ENCODE data around the gene UTY.
"Not testable (repeated sequence)": the region's sequence is repeated elsewhere in the genome, so short reads cannot be mapped to it uniquely, and the experiment has no call there.

UTY gene

DNA sequence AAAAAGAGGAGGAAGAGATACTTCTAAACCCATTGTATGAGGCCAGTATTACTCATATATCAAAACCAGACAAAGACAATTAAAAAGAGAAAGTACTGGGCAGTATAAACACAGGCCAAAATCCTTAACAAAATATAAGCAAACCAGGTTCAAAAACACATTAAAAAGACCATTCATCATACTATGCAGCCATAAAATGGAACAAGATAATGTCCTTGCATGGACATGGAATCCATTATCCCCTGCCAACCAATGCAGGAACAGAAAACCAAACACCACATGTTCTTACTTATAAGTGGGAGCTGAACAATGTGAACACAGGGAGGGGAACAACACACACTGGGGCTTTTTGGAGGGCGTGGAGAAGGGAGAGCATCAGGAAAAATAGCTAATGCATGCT lies 188.6 kb downstream of the UTY start:
- Histone ChIP-seq H3K36me3 (ENCODE audit: insufficient read depth, low read length) (no peaks in the 10 kb centered on the region), H3K9me3 (replicated peaks; ENCODE audit: low read length) (no peaks in the 10 kb centered on the region)

DNA sequence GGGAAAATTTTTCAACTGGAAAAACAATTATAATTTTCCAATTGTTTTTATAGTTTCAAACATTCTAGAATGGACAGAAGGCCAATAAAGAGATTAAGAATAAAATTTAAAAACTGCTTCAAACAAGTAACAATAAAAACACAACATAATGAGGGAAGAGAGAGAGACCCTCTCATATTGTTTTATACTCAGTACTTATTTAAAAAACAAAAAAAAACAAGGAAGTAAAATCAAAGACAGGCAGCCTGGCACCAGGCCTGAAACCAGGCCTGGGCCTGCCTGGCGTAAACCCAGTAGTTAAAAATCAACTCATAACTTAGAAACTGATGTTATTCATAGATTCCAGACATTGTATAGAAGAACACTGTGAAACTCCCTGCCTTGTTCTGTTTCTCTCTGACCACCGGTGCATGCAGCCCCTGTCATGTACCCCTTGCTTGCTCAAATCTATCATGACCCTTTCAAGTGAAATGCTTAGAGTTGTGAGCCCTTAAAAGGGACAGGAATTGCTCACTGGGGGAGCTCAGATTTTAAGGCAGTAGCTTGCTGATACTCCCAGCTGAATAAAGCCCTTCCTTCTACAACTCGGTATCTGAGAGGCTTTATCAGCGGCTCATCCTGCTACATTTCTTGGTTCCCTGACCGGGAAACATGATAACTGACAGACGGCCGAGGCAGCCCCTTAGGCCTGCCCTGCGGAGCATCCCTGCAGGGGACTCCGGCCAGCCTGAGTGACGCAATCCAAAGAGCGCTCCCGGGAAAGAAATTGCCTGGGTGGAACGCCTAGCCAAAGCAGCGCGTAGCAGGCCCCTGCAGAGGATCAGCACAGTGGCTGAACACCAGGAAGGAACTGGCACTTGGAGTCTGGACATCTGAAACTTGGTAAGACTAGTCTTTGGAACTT lies 197.4 kb downstream of the UTY start:
- not testable (repeated sequence) for H3K9me3 ChIP-seq (replicated peaks; ENCODE audit: low read length); H3K4me2 ChIP-seq (ENCODE audit: low read length); H3K27me3 ChIP-seq (ENCODE audit: control insufficient read depth, insufficient read depth, low read length); H3K36me3 ChIP-seq (ENCODE audit: insufficient read depth, low read length); H3K9ac ChIP-seq (ENCODE audit: low read depth, low read length); H3K4me3 ChIP-seq (ENCODE audit: low read length); H3K4me1 ChIP-seq (ENCODE audit: control insufficient read depth, insufficient read depth, low read length)

More for the DNA sequence above, 188.6 kb downstream of the UTY start:
- Histone ChIP-seq H3K4me2 (ENCODE audit: low read length) (no peak overlapping the region), H3K9ac (ENCODE audit: low read depth, low read length) (no peak overlapping the region), H3K27me3 (ENCODE audit: control insufficient read depth, insufficient read depth, low read length) (no peaks in the 10 kb centered on the region), H3K4me3 (ENCODE audit: low read length) (no peak overlapping the region), H3K4me1 (ENCODE audit: control insufficient read depth, insufficient read depth, low read length) (no peaks in the 10 kb centered on the region)

GRCh38 chrY:13279561-13279960 lies 200.3 kb downstream of the UTY start:
- Histone ChIP-seq H3K4me2 (ENCODE audit: low read length) (no peak overlapping the region), H3K9me3 (replicated peaks; ENCODE audit: low read length) (no peaks in the 10 kb centered on the region), H3K27me3 (ENCODE audit: control insufficient read depth, insufficient read depth, low read length) (no peaks in the 10 kb centered on the region), H3K4me1 (ENCODE audit: control insufficient read depth, insufficient read depth, low read length) (no peaks in the 10 kb centered on the region), H3K4me3 (ENCODE audit: low read length) (no peak overlapping the region), H3K9ac (ENCODE audit: low read depth, low read length) (no peak overlapping the region), H3K36me3 (ENCODE audit: insufficient read depth, low read length) (no peaks in the 10 kb centered on the region)

GRCh38 chrY:13271706-13272105 lies 208.1 kb downstream of the UTY start:
- Histone ChIP-seq H3K4me1 (ENCODE audit: control insufficient read depth, insufficient read depth, low read length) (no peaks in the 10 kb centered on the region), H3K4me2 (ENCODE audit: low read length) (no peak overlapping the region), H3K27me3 (ENCODE audit: control insufficient read depth, insufficient read depth, low read length) (no peaks in the 10 kb centered on the region)

DNA sequence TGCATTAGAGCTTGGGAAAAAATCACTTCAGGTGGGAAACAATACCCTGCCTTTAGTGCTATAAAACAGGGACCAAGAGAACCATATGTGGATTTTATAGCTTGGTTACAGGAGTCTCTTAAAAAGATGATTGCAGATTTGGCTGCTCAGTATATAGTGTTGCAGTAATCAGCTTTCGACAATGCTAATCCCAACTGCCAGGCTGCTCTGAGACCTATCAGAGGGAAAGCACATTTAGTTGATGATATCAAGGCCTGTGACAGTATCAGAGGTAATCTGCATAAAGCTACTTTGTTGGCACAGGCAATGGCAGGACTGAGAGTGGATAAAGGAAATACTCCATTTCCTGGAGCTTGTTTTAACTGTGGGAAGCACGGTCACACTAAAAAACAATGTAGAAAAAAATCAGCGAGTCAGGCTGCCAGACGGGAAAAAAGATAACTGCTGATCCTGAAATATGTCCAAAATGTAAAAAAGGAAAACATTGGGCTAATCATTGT lies 225.8 kb downstream of the UTY start:
- not testable (repeated sequence) for H3K9me3 ChIP-seq (replicated peaks; ENCODE audit: low read length); H3K27me3 ChIP-seq (ENCODE audit: control insufficient read depth, insufficient read depth, low read length); H3K4me3 ChIP-seq (ENCODE audit: low read length); H3K4me1 ChIP-seq (ENCODE audit: control insufficient read depth, insufficient read depth, low read length); H3K36me3 ChIP-seq (ENCODE audit: insufficient read depth, low read length); H3K9ac ChIP-seq (ENCODE audit: low read depth, low read length); H3K4me2 ChIP-seq (ENCODE audit: low read length)

More at GRCh38 chrY:13271706-13272105, 208.1 kb downstream of the UTY start:
- Histone ChIP-seq H3K36me3 (ENCODE audit: insufficient read depth, low read length) (no peaks in the 10 kb centered on the region), H3K4me3 (ENCODE audit: low read length) (no peak overlapping the region), H3K9me3 (replicated peaks; ENCODE audit: low read length) (no peaks in the 10 kb centered on the region), H3K9ac (ENCODE audit: low read depth, low read length) (no peak overlapping the region)

- Histone ChIP-seq H3K36me3 (ENCODE audit: insufficient read depth, low read length) (no peaks in the 10 kb centered on the region), H3K4me3 (ENCODE audit: low read length) (no peak overlapping the region), H3K4me1 (ENCODE audit: control insufficient read depth, insufficient read depth, low read length) (no peaks in the 10 kb centered on the region), H3K27me3 (ENCODE audit: control insufficient read depth, insufficient read depth, low read length) (no peaks in the 10 kb centered on the region), H3K9me3 (replicated peaks; ENCODE audit: low read length) (no peaks in the 10 kb centered on the region), H3K9ac (ENCODE audit: low read depth, low read length) (no peak overlapping the region), H3K4me2 (ENCODE audit: low read length) (no peak overlapping the region)
These were observed 229.4 kb downstream of the UTY start for GRCh38 chrY:13250421-13250820.

DNA sequence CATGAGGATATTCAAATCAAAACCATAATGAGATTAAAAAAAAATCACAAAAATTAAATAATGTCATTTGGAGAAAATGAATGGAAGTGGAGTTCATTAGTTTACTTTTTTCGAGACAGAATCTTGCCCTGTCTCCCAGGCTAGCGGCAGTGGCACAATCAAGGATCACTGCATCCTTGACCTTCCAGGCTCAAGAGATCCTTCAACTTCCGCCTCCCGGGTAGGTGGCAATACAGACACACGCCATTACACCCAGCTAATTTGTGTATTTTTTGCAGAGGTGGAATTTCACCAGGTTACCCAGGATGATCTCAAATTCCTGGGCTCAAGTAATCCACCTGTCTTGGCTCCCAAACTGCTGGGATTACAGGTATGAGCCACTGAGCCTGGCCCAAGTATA lies 236.1 kb downstream of the UTY start:
- H3K4me1 ChIP-seq (ENCODE audit: control insufficient read depth, insufficient read depth, low read length): no peaks in the 10 kb centered on the region
- no peaks in the 10 kb centered on the region for H3K9me3 ChIP-seq (replicated peaks; ENCODE audit: low read length)

DNA sequence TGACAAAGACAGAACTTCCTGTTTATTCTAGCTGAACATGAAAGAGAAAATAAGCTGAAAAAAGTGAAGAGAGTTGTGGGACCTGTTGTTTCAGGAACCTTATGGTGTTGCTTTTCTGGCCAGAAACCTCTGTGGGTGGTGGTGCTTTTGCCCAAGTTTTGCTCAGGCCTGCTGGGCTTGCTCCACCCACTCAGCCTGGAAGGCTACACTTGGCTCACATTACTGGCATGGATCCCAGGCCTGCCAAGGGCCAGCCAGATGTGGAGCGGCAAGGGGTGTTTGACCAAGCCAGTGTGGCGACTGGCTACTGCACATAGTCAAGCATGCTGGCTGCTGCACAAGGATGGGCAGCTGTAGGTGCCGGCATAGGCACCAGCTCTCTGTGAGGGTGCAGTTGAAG lies 245.9 kb downstream of the UTY start:
- Histone ChIP-seq H3K36me3 (ENCODE audit: insufficient read depth, low read length) (no peaks in the 10 kb centered on the region), H3K4me3 (ENCODE audit: low read length) (no peak overlapping the region), H3K4me1 (ENCODE audit: control insufficient read depth, insufficient read depth, low read length) (no peaks in the 10 kb centered on the region), H3K27me3 (ENCODE audit: control insufficient read depth, insufficient read depth, low read length) (no peaks in the 10 kb centered on the region), H3K9ac (ENCODE audit: low read depth, low read length) (no peak overlapping the region), H3K4me2 (ENCODE audit: low read length) (no peak overlapping the region), H3K9me3 (replicated peaks; ENCODE audit: low read length) (no peaks in the 10 kb centered on the region)

More for the DNA sequence above, 236.1 kb downstream of the UTY start:
- no peak overlapping the region for H3K9ac ChIP-seq (ENCODE audit: low read depth, low read length)
- no peak overlapping the region for H3K4me3 ChIP-seq (ENCODE audit: low read length)
- no peaks in the 10 kb centered on the region for H3K36me3 ChIP-seq (ENCODE audit: insufficient read depth, low read length)
- H3K4me2 ChIP-seq (ENCODE audit: low read length): no peak overlapping the region
- H3K27me3 ChIP-seq (ENCODE audit: control insufficient read depth, insufficient read depth, low read length): no peaks in the 10 kb centered on the region

DNA sequence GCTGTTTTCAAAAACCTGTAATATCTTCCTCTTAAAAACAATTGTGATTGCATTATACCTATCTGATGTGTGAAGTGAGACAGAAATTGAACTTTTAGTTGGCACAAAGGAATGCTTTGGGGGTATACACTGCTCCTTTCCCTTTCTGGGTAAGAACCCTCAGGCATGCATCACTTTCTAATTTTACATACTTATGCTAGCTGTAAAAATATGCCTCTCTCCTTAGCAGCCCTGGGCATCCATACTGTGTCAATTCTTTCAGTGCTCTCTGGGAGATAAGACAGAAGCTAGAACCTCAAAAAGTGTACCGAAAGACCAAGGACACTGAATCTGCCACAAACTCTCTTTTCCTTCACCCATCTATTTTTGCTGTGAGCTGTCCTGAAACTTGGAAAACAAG lies 246.7 kb downstream of the UTY start:
- Histone ChIP-seq H3K9ac (ENCODE audit: low read depth, low read length) (no peak overlapping the region), H3K27me3 (ENCODE audit: control insufficient read depth, insufficient read depth, low read length) (no peaks in the 10 kb centered on the region), H3K4me3 (ENCODE audit: low read length) (no peak overlapping the region), H3K9me3 (replicated peaks; ENCODE audit: low read length) (no peaks in the 10 kb centered on the region), H3K4me2 (ENCODE audit: low read length) (no peak overlapping the region), H3K36me3 (ENCODE audit: insufficient read depth, low read length) (no peaks in the 10 kb centered on the region), H3K4me1 (ENCODE audit: control insufficient read depth, insufficient read depth, low read length) (no peaks in the 10 kb centered on the region)

DNA sequence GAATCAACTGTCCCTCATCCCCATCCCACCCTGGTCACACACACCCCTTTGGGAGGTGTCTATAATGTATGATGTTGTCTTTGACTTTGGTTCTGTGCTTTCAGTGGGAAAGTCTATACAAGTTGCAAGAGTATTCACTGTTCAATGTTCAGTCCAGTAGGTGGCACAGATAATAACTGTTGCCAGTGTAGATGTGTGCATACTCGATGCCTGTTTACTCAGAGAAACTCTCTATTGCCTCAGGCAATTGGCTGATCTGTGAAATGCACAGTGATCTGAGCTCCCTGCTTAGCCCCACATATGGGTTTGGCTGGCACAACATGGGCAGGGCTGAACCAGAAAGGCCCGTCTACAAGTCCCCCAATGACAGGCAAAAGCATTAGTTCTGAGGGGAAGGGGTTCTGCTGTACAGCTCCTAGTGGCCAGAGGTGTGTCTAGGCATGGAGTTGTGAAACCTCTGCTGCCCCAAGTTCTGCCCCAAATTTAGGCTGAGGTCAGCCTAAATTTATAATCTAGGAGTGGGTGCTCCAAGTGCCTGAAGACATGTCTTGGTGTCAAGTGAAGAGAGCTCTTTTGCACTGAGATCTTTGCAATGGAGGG lies 252.4 kb downstream of the UTY start:
- H3K4me3 ChIP-seq (ENCODE audit: low read length): no peak overlapping the region
- no peaks in the 10 kb centered on the region for H3K4me1 ChIP-seq (ENCODE audit: control insufficient read depth, insufficient read depth, low read length)
- H3K4me2 ChIP-seq (ENCODE audit: low read length): no peak overlapping the region
- H3K27me3 ChIP-seq (ENCODE audit: control insufficient read depth, insufficient read depth, low read length): no peaks in the 10 kb centered on the region
- no peaks in the 10 kb centered on the region for H3K9me3 ChIP-seq (replicated peaks; ENCODE audit: low read length)
- H3K36me3 ChIP-seq (ENCODE audit: insufficient read depth, low read length): no peaks in the 10 kb centered on the region
- no peak overlapping the region for H3K9ac ChIP-seq (ENCODE audit: low read depth, low read length)

GRCh38 chrY:13210961-13211646 lies 268.7 kb downstream of the UTY start:
- Histone ChIP-seq H3K27me3 (ENCODE audit: control insufficient read depth, insufficient read depth, low read length) (no peaks in the 10 kb centered on the region), H3K4me3 (ENCODE audit: low read length) (no peak overlapping the region), H3K4me1 (ENCODE audit: control insufficient read depth, insufficient read depth, low read length) (no peaks in the 10 kb centered on the region), H3K9me3 (replicated peaks; ENCODE audit: low read length) (no peaks in the 10 kb centered on the region), H3K9ac (ENCODE audit: low read depth, low read length) (no peak overlapping the region), H3K36me3 (ENCODE audit: insufficient read depth, low read length) (no peaks in the 10 kb centered on the region), H3K4me2 (ENCODE audit: low read length) (no peak overlapping the region)
